CD14-positive monocyte (primary cell): ENCODE measurements around the gene SHC2. TPM values are rescaled to one million over a fixed set of nuclear protein-coding genes. Genes with fewer than 3 reads are reported as not detected.
A peak's percentile ranks its signal among the peaks of the same experiment; 100 is the strongest.

ENCODE experiments used
- DNase-seq, 3 donors: peaks; one replicate each; pipeline ENCODE4 v3.0.0-alpha.2; 2011 to 2022
- H2AFZ ChIP-seq: 2 replicates; pipeline ENCODE4 v1.6.0; 2012; ENCODE audit warnings: mild to moderate bottlenecking, low read depth, low read length, inconsistent platforms; ENCODE audit not compliant: insufficient read depth, poor library complexity, severe bottlenecking
- H3K27ac ChIP-seq, 2 donors: 1 replicate in 1 of 2; 2 replicates in 1 of 2; pipeline ENCODE4 v1.5.1; 2012 to 2013; ENCODE audit warnings: low read length in 2 of 2, control low read depth in 1 of 2, inconsistent platforms in 1 of 2, low read depth in 1 of 2, mild to moderate bottlenecking in 1 of 2
- H3K27me3 ChIP-seq, 2 donors: one replicate each; pipeline versions ENCODE4 v1.6.0 to v1.6.1; 2011 to 2013; ENCODE audit warnings: low read length in 2 of 2; ENCODE audit not compliant: control insufficient read depth in 2 of 2, insufficient read depth in 2 of 2
- H3K36me3 ChIP-seq, 2 donors: replicated peaks in 1 of 2; 1 replicate in 1 of 2; 2 replicates in 1 of 2; pipeline versions ENCODE4 v1.5.1 to v1.6.1; 2012 to 2013; ENCODE audit warnings: low read length in 2 of 2, control low read depth in 1 of 2, inconsistent platforms in 1 of 2, mild to moderate bottlenecking in 1 of 2; ENCODE audit not compliant: insufficient read depth in 2 of 2, control insufficient read depth in 1 of 2
- H3K4me1 ChIP-seq, 2 donors: 1 replicate in 1 of 2; 2 replicates in 1 of 2; pipeline versions ENCODE4 v1.5.1 to v1.6.1; 2012 to 2013; ENCODE audit warnings: low read length in 2 of 2, control low read depth in 1 of 2, inconsistent platforms in 1 of 2, mild to moderate bottlenecking in 1 of 2, moderate library complexity in 1 of 2; ENCODE audit not compliant: insufficient read depth in 2 of 2, control insufficient read depth in 1 of 2
- H3K4me2 ChIP-seq: replicated peaks from 2 replicates; pipeline ENCODE3; 2012; ENCODE audit warnings: low read length, moderate library complexity, mild to moderate bottlenecking; ENCODE audit not compliant: poor library complexity, severe bottlenecking; ENCODE audit errors: extremely low read depth
- H3K4me3 ChIP-seq, 3 experiments: fragments of 200-600 bp in 1 of 3; sonication (generic) in 1 of 3; replicated peaks in 1 of 3; 1 replicate in 2 of 3; 2 replicates in 1 of 3; pipeline ENCODE4 v1.5.1; 2011 to 2013; ENCODE audit warnings: low read length in 3 of 3, mild to moderate bottlenecking in 3 of 3, control low read depth in 2 of 3, low read depth in 2 of 3, inconsistent platforms in 1 of 3, moderate library complexity in 1 of 3
- H3K79me2 ChIP-seq: 2 replicates; pipeline ENCODE4 v1.6.0; 2012; ENCODE audit warnings: mild to moderate bottlenecking, control low read depth, inconsistent platforms, low read length, moderate library complexity; ENCODE audit not compliant: insufficient read depth
- H3K9ac ChIP-seq: 2 replicates; pipeline ENCODE4 v1.6.0; 2017; ENCODE audit warnings: low read length, mild to moderate bottlenecking; ENCODE audit not compliant: insufficient read depth, poor library complexity, severe bottlenecking
- H3K9me3 ChIP-seq, 2 donors: replicated peaks in 1 of 2; 1 replicate in 1 of 2; 2 replicates in 1 of 2; pipeline versions ENCODE4 v1.5.1 to v1.6.1; 2012 to 2013; ENCODE audit warnings: low read length in 2 of 2, control low read depth in 1 of 2; ENCODE audit not compliant: control insufficient read depth in 1 of 2, insufficient read depth in 1 of 2
- H4K20me1 ChIP-seq: 2 replicates; pipeline ENCODE4 v1.6.0; 2012; ENCODE audit warnings: mild to moderate bottlenecking, low read length, control low read depth, moderate library complexity; ENCODE audit not compliant: insufficient read depth
- H3K27ac Mint-ChIP-seq, 7 donors: one replicate each; pipeline ENCODE4 v1.8.0; 2020; ENCODE audit warnings: mild to moderate bottlenecking in 7 of 7, mixed read lengths in 7 of 7, moderate library complexity in 6 of 7, inconsistent platforms in 2 of 7
- H3K27me3 Mint-ChIP-seq, 3 donors: one replicate each; pipeline ENCODE4 v1.8.0; 2021 to 2022; ENCODE audit warnings: low read depth in 3 of 3, mild to moderate bottlenecking in 3 of 3, mixed read lengths in 3 of 3, moderate library complexity in 3 of 3, inconsistent platforms in 1 of 3
- H3K36me3 Mint-ChIP-seq, 2 donors: one replicate each; pipeline ENCODE4 v1.8.0; 2020; ENCODE audit warnings: mixed read lengths in 2 of 2, inconsistent platforms in 1 of 2, mild to moderate bottlenecking in 1 of 2
- H3K4me1 Mint-ChIP-seq: one replicate; pipeline ENCODE4 v1.8.0; 2020; ENCODE audit warnings: mild to moderate bottlenecking, mixed read lengths
- H3K4me3 Mint-ChIP-seq, 2 donors: one replicate each; pipeline ENCODE4 v1.8.0; 2020; ENCODE audit warnings: mild to moderate bottlenecking in 2 of 2, mixed read lengths in 2 of 2, moderate library complexity in 1 of 2
- H3K9me3 Mint-ChIP-seq, 7 donors: one replicate each; pipeline ENCODE4 v1.8.0; 2020 to 2022; ENCODE audit warnings: mixed read lengths in 7 of 7, mild to moderate bottlenecking in 6 of 7, moderate library complexity in 6 of 7, inconsistent platforms in 2 of 7
- WGBS: methylation state at CpG from one replicate; pipeline ENCODE4 v1.1.5; 2013; ENCODE audit warnings: missing lambda C conversion rate; ENCODE audit not compliant: insufficient coverage; 5-methylcytosine and 5-hydroxymethylcytosine counted together
- intact Hi-C, 2 donors: fragments of 100-400 bp; cut with micrococcal nuclease; formaldehyde crosslinking; loops; one replicate each; pipeline versions ENCODE4 v1.15.0 to v1.15.1; 2023
- polyA plus RNA-seq, 3 donors: library from polyadenylated mRNA; depleted of rRNA in 1 of 3; unstranded in 2 of 3; stranded (reverse) in 1 of 3; fragments of 300-500 nt in 2 of 3; fragments of >200 nt in 1 of 3; fragmentation: Illumina TruSeq in 2 of 3; gene quantifications; 1 replicate in 2 of 3; 2 replicates in 1 of 3; pipeline ENCODE4 v1.2.3, GENCODE V29; 2012 to 2021
- TF ChIP-seq, protein P1 (sequence below): fragments of 200-600 bp; IDR thresholded peaks from one replicate; pipeline ENCODE4 v1.8.0; 2022; ENCODE audit warnings: antibody characterized with exemption, mild to moderate bottlenecking

The SHC2 gene
- polyA plus RNA-seq, 3 donors = not detected

- Mint-ChIP-seq H3K9me3 (peaks cover 3 to 12% (median 7%) of the 10 kb centered on the region in 7 donors), H3K4me3 (no peak overlapping the region), H3K27me3 (peaks cover 21 to 36% (median 23%) of the 10 kb centered on the region in 3 donors), H3K36me3 (no peaks in the 10 kb centered on the region), H3K4me1 (no peaks in the 10 kb centered on the region), H3K27ac (peak overlapping the region in 1 of 7 donors; percentile 51)
- Histone ChIP-seq H3K79me2 (no peaks in the 10 kb centered on the region), H3K27me3 (peaks cover 11 to 21% of the 10 kb centered on the region in 2 donors), H2AFZ (no peak overlapping the region), H3K4me1 (no peaks in the 10 kb centered on the region), H3K36me3 (no peaks in the 10 kb centered on the region), H3K9me3 (peaks cover 0 to 6% of the 10 kb centered on the region in 2 donors), H4K20me1 (no peaks in the 10 kb centered on the region), H3K4me3 (no peak overlapping the region), H3K4me2 (no peak overlapping the region), H3K27ac (no peak overlapping the region), H3K9ac (no peak overlapping the region)
- TF ChIP-seq, protein P1, sequence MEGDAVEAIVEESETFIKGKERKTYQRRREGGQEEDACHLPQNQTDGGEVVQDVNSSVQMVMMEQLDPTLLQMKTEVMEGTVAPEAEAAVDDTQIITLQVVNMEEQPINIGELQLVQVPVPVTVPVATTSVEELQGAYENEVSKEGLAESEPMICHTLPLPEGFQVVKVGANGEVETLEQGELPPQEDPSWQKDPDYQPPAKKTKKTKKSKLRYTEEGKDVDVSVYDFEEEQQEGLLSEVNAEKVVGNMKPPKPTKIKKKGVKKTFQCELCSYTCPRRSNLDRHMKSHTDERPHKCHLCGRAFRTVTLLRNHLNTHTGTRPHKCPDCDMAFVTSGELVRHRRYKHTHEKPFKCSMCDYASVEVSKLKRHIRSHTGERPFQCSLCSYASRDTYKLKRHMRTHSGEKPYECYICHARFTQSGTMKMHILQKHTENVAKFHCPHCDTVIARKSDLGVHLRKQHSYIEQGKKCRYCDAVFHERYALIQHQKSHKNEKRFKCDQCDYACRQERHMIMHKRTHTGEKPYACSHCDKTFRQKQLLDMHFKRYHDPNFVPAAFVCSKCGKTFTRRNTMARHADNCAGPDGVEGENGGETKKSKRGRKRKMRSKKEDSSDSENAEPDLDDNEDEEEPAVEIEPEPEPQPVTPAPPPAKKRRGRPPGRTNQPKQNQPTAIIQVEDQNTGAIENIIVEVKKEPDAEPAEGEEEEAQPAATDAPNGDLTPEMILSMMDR = no peak
- 88% methylated on average over 3 of the region's 3 CpGs for WGBS
- intact Hi-C loops = no loop called here
- no peak for DNase-seq
Measured at GRCh38 chr19:465056-465816, 4.4 kb upstream of the SHC2 start.

DNA sequence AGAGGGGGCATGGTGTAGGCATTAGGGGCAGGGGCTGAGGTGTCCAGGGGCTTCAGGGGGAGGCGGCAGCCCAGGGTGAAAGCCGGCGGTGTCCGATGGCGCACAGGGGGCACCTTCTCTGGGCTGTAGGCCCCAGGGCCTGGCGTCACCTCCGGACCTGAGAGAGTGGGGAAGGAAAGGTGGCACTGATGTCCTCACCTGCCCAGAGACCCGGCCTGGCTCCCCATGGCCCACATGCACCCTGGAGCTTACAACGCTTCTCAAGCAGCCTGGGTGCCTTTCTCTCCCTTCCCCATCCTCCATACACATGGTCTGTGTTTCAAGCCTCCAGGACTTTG is 3.3 kb upstream of the SHC2 start:
- H3K9ac ChIP-seq = no peak overlapping the region
- Mint-ChIP-seq H3K27me3 (peaks cover 27 to 45% (median 30%) of the 10 kb centered on the region in 3 donors), H3K9me3 (peaks cover 5 to 19% (median 11%) of the 10 kb centered on the region in 7 donors), H3K36me3 (no peaks in the 10 kb centered on the region), H3K4me1 (peaks cover 2% of the 10 kb centered on the region), H3K4me3 (no peak overlapping the region), H3K27ac (no peak overlapping the region)
- 100% methylated on average over 2 of the region's 9 CpGs for WGBS
- TF ChIP-seq, protein P1 = no peak
- no peak overlapping the region for H2AFZ ChIP-seq
- H3K4me3 ChIP-seq = no peak overlapping the region
- intact Hi-C loops = no loop called here
- H3K79me2 ChIP-seq = no peaks in the 10 kb centered on the region
- no peak overlapping the region for H3K27ac ChIP-seq
- no peaks in the 10 kb centered on the region for H4K20me1 ChIP-seq
- no peaks in the 10 kb centered on the region for H3K4me1 ChIP-seq
- H3K4me2 ChIP-seq = no peak overlapping the region
- DNase-seq = no peak
- no peaks in the 10 kb centered on the region for H3K36me3 ChIP-seq
- H3K9me3 ChIP-seq = peaks cover 0 to 10% of the 10 kb centered on the region in 2 donors
- H3K27me3 ChIP-seq = peaks cover 14 to 30% of the 10 kb centered on the region in 2 donors
